ENCODE results near the gene PTPN4.

PTPN4 gene

DNA sequence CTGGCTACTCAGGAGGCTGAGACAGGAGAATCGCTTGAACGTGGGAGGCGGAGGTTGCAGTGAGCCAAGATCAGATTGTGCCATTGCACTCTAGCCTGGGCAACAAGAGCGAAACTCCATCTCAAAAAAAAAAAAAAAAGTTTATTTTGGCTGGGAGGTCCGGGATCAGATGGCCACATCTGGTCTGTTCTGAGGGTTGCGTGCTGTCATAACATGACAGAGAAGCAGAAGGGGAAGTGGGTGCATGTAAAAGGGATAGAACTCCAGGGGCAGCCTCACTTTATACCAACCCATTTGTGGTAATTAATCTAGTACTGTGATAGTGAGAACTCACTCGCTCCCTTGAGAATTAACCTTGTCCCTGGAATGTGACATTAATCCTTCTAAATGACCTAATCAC lies 101.2 kb downstream of the PTPN4 start:
- DNase-seq: no peak

DNA sequence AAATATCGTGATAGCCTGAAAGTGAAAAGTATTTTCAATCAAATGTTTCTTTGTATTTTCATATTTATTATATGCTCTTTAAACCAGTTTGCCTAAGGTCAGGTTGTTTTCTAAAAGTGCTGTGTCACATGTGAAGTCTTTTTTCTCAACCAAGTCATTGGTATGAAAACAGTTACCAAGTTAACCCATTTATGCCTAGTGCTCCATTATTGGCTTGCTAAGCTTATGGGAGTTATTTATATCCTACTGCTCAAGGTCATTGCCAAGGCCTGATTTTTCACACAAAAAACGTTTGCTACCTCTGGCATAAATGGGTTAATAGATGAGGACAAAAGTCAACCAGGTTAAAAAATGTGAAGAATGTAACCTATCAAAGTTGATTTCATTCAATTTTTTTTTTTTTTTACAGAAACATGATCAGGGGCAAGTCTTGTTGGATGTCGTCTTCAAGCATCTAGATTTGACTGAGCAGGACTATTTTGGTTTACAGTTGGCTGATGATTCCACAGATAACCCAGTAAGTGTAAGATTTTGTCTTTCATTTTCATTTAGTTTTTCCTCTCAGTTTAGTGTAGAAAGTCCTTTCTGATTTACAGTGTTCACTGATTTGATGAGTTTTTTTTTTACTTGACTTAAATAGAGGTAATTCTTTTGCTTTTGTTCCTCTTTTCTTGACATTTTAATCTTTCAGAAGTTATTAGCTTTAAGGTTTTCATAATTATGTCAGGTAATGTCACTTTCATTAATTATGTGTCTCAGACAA lies 102.6 kb downstream of the PTPN4 start:
- DNase-seq: no peak

- DNase-seq: no peak
These were observed 104.6 kb downstream of the PTPN4 start for GRCh38 chr2:119864318-119864717.

DNA sequence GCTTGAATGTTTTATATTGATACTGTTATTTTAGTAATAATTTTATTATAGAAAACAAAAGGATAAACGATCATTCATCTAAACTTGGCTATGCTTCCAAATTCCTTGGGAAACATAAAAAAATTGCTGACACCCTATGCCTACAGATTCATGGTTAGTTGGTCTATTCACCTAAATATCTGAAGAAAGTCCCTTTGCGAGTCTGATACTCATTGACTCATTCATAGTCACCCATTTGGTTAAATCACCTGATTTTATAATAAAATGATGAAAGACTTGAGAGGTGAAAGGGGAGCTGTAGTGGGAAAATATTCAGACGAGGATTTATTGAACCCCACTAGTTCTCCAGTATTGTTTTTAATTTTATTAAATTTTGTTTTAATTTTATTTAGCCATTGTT lies 112.0 kb downstream of the PTPN4 start:
- no peak for DNase-seq

DNA sequence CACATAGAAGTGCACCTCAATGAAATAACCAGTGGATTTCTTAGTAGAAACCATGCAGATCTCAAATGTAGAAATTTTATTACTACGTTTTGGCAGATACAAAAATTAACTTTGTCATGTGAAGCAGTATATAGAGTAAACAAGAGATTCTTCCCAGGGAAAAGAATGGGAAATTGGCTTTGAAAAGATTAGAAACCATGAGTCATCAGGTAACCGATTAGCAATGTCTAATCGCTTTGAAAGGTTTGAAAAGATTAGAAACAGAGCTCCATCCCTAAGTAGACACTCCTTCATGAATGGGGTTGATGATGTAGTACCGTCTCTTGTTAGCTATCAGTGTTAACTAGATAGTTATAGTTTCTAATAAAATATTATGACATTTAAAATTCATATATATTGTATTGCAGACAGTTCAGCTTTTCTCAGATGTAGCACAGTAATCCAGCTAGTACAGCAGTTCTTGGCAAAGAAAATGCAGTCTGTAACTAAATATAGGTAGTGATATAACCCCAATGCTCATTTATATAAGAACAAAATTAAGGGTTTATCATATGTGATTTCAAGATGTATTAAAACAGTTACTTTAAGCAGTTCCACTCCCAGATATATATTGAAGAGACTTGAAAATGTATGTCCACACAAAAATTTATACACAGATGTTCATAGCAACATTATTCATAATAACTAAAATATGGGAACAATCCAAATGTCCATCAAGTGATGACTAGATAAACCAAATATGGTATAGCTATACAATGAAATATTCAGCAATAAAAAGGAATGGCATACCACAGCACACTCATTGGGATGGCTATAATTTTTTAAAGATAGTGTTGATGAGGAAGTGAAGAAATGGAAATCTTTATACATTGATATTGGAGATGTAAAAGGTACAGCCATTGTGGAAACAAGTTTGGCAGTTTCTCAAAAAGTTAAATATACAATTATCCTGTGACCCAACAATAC lies 113.9 kb downstream of the PTPN4 start:
- no peak for DNase-seq

DNA sequence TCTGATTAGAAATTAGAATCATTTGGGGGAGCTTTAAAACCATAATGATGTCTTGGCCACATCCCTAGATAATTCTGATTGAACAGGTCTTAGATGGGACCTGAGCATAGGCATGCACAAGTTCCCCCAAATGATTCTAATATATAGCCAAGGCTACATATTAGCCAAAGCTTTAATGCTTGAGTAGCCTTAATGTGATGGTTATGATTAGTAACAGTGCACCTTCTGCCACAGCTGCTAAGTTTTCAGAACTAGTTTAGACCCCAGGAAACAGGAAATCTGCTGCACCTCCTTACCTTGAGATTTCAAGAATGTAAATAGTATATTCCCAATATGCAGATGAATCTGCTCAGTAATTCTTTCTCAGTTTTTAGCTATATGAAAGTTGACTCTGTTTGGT lies 119.8 kb downstream of the PTPN4 start:
- DNase-seq: no peak

- DNase-seq: no peak
These were observed 129.0 kb downstream of the PTPN4 start for GRCh38 chr2:119888680-119889079.

DNA sequence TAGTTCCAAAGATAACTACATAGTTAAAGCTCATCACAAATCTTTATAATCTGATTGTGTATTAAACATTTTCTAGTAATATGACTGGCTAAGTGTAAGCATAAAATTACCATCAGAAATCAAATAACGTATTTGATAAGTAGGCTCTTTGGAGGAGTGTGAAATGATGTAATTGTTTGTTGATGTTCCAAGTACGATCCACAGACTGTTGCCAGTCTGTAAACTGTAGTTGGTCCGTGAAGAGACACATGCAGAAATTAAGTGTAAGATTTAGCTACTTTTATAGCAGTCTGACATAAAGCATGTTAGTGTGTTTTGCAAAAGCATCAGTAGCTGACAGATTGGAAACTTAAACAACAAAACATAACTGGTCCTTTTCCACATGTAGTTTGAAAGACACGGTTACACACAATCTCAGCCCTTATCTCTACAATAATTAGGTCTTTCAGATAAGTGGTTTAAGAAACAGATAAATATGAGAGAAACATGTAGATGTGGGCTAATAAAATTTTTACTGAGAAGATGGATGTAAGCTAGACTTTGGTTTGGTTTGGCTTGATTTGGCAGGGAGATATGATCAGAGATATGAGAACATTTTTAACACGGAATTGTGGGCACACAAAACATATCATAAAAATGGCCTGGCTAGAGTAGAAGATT lies 138.1 kb downstream of the PTPN4 start:
- DNase-seq: no peak

DNA sequence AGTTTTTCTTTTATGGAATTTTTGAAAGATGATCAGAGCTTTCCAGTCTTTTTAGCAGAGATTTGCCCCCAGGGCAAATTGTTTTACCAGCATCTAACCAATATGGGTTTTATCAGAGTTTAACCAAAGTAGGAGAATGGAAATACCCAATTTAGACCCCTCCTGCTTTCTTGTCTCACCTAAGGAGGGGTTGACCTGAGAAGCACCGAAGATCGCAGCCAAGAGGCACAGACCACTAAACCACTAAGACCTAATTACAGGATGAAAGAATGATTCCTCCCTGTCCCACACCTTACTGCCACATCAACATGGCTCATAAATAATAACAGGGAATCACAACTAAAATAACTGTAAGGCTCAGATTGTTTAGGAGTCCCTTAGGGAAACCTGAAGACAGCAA lies 141.3 kb downstream of the PTPN4 start:
- no peak for DNase-seq

- no peak for DNase-seq
These were observed 150.8 kb downstream of the PTPN4 start for GRCh38 chr2:119910566-119910965.

DNA sequence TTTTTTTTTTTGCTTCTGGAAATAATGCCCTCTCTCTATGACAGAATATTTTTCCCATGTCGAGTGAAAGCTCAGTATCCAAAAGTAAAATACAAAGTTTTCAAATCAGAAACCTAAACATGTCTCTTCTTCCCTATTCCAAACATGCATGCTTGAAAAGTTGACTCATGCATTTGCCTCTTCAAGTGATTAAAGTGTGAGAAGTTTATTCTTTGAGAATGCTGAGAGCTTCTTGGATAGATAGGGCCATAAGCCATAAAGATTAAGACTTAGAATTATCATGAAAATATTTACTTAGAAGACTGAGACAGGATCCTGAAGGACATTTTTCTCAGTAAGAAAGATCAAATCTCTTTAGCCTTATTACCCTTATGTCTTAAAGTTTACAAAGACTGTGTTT lies 154.5 kb downstream of the PTPN4 start:
- no peak for DNase-seq

DNA sequence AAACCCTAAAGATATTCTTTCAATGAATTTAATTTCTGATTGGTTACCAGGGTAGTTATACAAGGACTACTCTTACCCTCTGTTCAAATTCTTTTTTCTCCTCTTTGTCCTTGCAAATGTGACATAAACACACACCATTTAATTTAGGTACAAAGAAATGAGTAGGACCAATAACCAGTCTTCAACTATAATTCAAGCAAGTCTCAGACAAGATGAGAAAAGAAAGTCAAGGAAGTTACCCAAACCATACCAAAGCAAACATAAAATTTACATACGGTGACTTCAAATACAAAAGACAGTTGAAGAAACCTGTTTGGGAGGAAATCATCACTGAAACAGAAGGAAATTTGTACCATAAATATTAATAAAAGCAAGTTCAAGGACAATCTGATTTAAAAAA lies 162.1 kb downstream of the PTPN4 start:
- no peak for DNase-seq

DNA sequence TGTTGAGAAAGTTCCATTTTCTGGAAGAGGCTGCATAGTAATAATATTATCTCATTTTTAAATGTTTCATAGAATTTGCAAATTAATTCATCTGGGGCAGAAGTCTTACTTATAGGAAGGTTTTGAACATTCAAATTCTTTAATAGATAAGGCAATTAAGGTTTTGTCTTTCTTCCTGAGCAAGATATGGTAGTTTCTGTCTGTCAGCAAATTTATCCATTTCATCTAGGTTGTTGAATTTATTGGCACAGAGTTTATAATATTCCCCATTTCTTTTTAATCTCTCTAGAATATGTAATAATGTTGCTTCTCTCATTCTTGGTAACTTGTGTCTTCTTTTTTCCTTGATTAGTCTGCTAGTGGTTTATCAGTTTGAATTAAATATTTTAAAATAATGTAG lies 163.0 kb downstream of the PTPN4 start:
- no peak for DNase-seq

DNA sequence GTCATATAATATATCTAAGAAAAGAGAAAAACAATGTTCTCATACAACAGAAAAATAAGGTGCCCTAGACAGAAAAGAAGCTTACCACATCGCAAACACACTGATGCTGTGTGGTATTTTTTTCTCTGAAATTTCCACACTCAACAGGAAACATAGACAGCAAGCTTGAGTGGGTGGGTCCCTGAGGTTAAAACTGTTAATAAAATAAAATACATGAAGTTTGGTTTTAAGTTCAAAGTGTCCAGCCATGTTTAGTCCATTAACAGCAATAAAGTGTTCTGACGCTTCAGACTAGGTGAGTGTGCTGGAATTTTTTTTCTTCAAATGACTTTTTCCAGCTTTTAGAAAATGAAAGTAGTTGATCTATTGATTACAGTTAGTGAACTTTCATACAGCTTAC lies 169.8 kb downstream of the PTPN4 start:
- no peak for DNase-seq

GRCh38 chr2:119932809-119933208 lies 173.1 kb downstream of the PTPN4 start:
- no peak for DNase-seq

- DNase-seq: no peak
These were observed 174.6 kb downstream of the PTPN4 start for GRCh38 chr2:119934319-119934718.

- DNase-seq: no peak
These were observed 178.0 kb downstream of the PTPN4 start for GRCh38 chr2:119937680-119938079.

DNA sequence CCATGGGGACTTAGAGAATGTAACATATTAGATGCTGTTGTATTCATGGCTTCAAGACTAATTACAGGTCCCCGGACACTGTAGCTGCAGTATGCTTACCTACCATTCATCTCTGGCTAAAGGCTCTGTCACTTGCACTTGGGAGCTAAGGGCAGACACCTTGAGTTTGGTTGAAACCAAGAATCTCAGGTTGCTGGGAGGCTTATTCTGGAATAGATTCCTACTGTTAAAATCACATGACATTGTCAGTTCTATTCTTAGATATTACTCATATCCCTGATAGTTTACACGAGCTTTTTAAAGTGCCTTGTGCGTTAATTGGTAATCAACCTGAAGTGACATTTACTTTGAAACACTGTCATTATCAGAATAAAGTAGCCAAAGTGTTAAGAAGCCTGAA lies 180.2 kb downstream of the PTPN4 start:
- DNase-seq: no peak

GRCh38 chr2:119940856-119941255 lies 181.1 kb downstream of the PTPN4 start:
- no peak for DNase-seq

DNA sequence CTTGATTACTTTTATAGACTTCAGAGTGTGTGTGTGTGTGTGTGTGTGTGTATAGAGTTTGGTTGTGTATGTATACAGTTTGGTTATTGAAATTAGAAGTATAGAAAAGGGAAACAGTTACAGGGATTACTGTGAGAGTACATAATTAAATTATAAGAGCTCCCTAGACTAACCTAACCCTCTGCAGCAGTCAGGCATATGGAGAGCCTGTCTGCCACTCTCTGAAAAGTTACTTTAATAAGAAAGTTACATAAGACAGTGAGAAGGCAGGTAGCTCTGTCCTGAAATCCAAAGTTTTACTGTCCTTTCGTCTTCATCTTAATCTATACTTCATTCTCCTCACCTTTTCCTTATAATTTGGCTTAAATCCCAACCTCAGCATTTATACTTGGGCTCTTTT lies 181.7 kb downstream of the PTPN4 start:
- no peak for DNase-seq

DNA sequence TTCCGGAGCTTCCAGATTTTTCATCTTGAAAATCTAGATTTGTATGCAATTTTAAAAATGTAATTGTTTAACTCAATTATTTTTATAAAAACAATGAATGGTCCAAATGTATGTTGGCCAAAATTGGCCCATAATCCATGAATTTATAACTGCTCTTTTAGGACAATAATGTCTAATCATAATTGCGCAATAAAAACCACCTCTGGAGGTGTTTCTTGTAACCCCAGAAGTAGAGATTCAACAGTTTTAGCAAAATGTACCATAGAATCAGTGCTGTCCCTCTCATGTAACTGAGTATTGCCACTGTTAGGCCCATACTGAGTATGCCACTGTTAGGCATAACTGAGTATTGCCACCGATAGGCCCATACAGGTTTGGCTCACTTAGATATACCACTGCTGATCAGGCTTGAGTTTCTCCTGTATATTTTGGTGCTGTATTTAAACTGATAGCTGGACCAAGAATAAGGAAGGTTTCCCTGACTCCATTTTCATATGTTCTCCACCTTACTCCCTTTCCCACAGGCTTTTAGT lies 182.3 kb downstream of the PTPN4 start:
- no peak for DNase-seq

GRCh38 chr2:119943058-119943457 lies 183.3 kb downstream of the PTPN4 start:
- no peak for DNase-seq

DNA sequence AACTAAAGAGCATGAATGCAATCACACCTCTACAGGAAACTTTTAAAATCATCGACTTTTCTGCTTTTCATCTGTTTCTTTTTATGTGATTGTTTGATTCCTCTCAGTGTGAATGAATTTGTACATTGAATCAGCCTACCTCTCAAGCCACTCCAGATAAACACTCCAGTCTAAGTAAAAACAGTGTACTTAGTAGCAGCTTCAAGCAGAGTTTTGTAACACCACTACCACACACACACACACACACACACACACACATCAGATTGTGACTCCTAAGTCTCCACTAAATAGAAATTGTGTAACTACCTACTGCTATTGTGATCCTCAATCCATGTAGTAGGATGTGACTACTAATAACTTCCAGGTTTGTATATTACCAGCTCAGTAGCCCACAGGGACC lies 187.8 kb downstream of the PTPN4 start:
- no peak for DNase-seq

Data from activated naive CD4-positive, alpha-beta T cell treated with anti-CD3 and anti-CD28 coated beads, Interleukin-2, amount 50 U/mL, for 16 hours (primary cell).